ENCODE data around the gene CYS1.

CYS1 gene

DNA sequence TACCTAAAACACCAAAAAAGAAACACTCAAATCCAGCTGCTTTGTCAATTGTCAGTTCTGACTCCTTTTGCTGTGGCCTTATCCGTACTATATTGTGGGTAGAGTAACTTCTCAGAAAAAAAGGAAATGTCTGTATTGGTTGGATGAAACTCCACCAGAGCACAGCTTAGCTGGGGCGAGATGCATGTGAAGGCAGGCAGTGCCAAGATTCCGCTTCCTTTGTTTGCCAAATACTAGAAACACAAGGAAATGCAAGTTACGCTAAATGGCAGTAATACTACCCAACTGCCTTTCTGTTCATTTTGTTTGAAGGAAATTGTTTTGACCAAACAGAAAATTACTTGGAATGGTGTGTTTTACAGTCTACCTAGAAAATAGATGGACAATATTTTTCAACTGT, 26.9 kb downstream of the CYS1 start:
- in situ Hi-C loops (cut with HindIII; ENCODE audit: low sequenced_read_pairs): no loop called here
- H3K4me3 ChIP-seq (ENCODE audit: low read depth, low read length): no peak overlapping the region
- TF ChIP-seq, protein P1, sequence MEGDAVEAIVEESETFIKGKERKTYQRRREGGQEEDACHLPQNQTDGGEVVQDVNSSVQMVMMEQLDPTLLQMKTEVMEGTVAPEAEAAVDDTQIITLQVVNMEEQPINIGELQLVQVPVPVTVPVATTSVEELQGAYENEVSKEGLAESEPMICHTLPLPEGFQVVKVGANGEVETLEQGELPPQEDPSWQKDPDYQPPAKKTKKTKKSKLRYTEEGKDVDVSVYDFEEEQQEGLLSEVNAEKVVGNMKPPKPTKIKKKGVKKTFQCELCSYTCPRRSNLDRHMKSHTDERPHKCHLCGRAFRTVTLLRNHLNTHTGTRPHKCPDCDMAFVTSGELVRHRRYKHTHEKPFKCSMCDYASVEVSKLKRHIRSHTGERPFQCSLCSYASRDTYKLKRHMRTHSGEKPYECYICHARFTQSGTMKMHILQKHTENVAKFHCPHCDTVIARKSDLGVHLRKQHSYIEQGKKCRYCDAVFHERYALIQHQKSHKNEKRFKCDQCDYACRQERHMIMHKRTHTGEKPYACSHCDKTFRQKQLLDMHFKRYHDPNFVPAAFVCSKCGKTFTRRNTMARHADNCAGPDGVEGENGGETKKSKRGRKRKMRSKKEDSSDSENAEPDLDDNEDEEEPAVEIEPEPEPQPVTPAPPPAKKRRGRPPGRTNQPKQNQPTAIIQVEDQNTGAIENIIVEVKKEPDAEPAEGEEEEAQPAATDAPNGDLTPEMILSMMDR (IDR thresholded peaks at IDR 0.05; ENCODE audit: low read depth, low read length, missing control alignments): no peak
- DNase-seq (ENCODE audit: low read depth): no peak

DNA sequence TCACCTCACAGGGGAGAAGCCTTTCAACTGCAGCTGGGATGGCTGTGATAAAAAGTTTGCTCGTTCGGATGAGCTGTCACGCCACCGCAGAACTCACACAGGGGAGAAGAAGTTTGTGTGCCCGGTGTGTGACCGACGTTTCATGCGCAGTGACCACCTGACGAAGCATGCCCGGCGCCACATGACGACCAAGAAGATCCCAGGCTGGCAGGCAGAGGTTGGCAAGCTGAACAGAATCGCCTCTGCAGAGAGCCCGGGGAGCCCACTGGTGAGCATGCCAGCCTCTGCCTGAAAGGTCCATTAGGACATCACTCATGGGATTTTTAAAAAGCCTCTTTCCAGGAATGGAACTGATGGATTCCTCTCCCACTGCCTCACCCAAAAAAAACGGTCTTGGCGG, 28.0 kb downstream of the CYS1 start:
- in situ Hi-C loops (cut with HindIII; ENCODE audit: low sequenced_read_pairs): no loop called here
- H3K4me3 ChIP-seq (ENCODE audit: low read depth, low read length): no peak overlapping the region
- no peak for DNase-seq (ENCODE audit: low read depth)
- TF ChIP-seq, protein P1 (IDR thresholded peaks at IDR 0.05; ENCODE audit: low read depth, low read length, missing control alignments): no peak

DNA sequence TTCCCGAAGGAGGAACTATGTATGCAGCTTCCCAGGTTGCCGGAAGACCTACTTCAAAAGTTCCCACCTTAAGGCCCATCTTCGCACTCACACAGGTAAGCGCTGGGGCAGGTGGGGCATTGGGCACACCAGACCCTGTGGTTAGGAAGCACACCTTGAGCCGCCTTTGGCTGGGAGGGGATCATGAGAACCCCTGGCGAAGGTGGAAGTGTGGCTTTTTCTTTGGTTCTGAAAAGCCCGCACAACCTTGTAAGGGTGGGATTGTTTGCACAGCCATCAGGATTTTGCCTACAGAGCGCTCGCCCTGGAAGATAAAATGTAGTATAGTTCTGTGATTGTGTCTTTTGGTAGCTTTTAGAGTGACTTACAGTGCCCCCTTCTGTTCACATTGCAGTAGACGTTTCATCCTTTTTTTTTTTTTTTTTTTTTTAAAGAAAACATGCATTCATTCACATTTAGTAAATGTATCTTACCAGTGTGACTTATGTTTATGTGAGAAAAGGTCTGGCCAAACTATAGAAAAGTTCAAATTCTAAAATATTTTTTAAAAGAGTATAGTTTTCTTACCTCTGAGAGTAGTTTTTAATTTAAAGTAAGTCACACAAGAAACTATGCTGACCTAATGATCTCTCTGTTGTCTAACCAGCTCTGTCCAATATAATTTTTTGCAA, 31.6 kb downstream of the CYS1 start:
- peak; percentile 48 for DNase-seq (ENCODE audit: low read depth)
- in situ Hi-C loops (cut with HindIII; ENCODE audit: low sequenced_read_pairs): no loop called here
- no peak overlapping the region for H3K4me3 ChIP-seq (ENCODE audit: low read depth, low read length)
- TF ChIP-seq, protein P1 (IDR thresholded peaks at IDR 0.05; ENCODE audit: low read depth, low read length, missing control alignments): peak; percentile 43

DNA sequence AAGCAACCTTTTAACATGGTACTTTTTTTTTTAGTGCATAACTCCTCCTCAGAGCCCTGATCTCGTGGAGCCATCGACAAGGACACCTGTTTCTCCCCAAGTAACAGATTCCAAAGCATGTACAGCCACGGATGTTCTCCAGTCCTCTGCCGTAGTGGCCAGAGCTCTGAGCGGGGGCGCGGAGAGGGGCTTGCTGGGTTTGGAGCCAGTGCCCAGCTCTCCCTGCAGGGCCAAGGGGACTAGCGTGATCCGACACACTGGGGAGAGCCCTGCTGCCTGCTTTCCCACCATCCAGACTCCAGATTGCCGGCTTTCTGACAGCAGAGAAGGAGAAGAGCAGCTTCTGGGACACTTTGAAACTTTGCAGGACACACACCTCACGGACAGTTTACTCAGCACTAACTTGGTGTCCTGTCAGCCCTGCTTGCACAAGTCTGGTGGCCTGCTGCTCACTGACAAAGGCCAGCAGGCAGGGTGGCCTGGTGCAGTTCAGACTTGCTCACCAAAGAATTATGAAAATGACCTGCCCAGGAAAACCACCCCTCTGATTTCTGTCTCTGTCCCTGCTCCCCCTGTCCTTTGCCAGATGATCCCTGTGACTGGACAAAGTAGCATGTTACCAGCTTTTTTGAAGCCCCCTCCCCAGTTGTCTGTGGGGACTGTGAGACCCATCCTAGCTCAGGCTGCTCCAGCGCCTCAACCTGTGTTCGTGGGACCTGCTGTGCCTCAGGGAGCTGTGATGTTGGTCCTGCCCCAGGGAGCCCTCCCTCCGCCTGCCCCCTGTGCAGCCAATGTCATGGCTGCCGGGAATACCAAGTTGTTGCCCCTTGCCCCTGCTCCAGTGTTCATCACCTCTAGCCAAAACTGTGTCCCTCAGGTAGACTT, 32.4 kb downstream of the CYS1 start:
- H3K4me3 ChIP-seq (ENCODE audit: low read depth, low read length): no peak overlapping the region
- no peak for DNase-seq (ENCODE audit: low read depth)
- TF ChIP-seq, protein P1 (IDR thresholded peaks at IDR 0.05; ENCODE audit: low read depth, low read length, missing control alignments): no peak
- in situ Hi-C loops (cut with HindIII; ENCODE audit: low sequenced_read_pairs): no loop called here

DNA sequence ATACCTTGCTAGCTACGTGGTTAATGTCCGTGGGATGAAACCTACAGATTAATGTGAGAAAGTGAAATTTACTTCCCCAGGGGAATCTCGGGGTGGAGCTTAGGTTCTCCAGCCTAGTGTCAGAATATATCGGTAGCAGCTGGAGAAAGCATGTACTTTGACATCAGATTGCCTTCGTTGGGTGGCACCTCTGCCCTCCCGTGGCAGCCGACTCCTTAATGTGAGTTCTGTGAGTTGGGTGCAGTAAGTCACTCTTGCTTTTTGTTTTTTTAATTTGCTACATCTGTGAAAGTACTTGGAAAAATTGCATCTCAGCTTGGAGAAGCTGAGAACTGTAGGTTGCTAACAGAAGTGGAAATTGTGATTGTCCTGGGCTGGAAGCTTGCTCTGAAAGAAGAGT, 33.3 kb downstream of the CYS1 start:
- TF ChIP-seq, protein P1 (IDR thresholded peaks at IDR 0.05; ENCODE audit: low read depth, low read length, missing control alignments): no peak
- in situ Hi-C loops (cut with HindIII; ENCODE audit: low sequenced_read_pairs): no loop called here
- no peak overlapping the region for H3K4me3 ChIP-seq (ENCODE audit: low read depth, low read length)
- DNase-seq (ENCODE audit: low read depth): no peak

DNA sequence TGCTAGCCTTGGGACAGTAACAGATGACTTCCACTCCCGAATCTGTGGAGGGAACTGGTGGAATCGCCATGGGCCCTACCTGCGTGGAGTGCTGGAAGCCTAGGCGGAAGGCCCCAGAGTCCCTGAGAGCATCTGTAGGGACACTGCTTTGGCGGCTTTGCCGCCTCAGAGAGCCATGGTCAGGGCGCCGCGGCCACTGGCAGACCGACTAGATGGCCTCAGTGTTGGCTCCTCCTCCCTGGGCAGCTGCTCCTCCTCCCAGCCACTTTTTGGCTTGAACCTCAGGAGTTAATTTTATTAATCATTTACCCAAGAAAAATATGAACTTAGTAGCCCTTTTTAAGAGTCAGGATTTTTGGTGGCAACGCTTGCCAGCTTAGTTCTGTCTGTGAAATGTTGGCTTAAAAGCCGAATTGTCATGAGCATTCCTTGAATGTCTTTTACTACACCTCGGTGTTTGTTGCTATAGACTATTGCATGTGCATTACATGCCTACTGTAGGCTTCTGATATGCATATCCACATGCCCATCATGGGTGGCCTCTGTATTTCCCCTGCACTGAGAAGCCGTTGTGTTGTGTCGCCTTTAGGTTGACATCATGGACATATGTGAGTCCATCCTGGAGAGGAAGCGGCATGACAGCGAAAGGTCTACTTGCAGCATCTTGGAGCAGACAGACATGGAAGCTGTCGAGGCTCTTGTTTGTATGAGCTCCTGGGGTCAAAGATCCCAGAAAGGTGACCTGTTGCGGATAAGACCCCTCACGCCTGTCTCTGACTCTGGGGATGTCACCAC, 34.5 kb downstream of the CYS1 start:
- in situ Hi-C loops (cut with HindIII; ENCODE audit: low sequenced_read_pairs): no loop called here
- H3K4me3 ChIP-seq (ENCODE audit: low read depth, low read length): no peak overlapping the region
- TF ChIP-seq, protein P1 (IDR thresholded peaks at IDR 0.05; ENCODE audit: low read depth, low read length, missing control alignments): no peak
- DNase-seq (ENCODE audit: low read depth): no peak
